H9 (cell line): ENCODE measurements around the gene GNPNAT1. TPM values are rescaled to one million over a fixed set of nuclear protein-coding genes. Genes with fewer than 3 reads are reported as not detected.

Source experiments
- DNase-seq: peaks from one replicate; pipeline ENCODE4 v3.0.0-alpha.2; 2017
- H2AFZ ChIP-seq: one replicate; pipeline ENCODE4 v1.6.1; 2013; ENCODE audit warnings: mild to moderate bottlenecking, low read length, control low read depth, moderate library complexity
- H2AK5ac ChIP-seq: 2 replicates; pipeline ENCODE4 v1.6.1; 2013; ENCODE audit warnings: low read length, control low read depth, mixed read lengths; ENCODE audit not compliant: insufficient read length
- H2BK120ac ChIP-seq: one replicate; pipeline ENCODE4 v1.6.1; 2013; ENCODE audit warnings: low read depth, mild to moderate bottlenecking, low read length, control low read depth, inconsistent platforms; ENCODE audit not compliant: poor library complexity, severe bottlenecking
- H2BK12ac ChIP-seq: 2 replicates; pipeline ENCODE4 v1.6.1; 2013; ENCODE audit warnings: low read length, control low read depth, mixed read lengths, low read depth; ENCODE audit not compliant: insufficient read length
- H2BK15ac ChIP-seq: 2 replicates; pipeline ENCODE4 v1.6.1; 2013; ENCODE audit warnings: low read depth, low read length, control low read depth
- H2BK20ac ChIP-seq: one replicate; pipeline ENCODE4 v1.6.1; 2013; ENCODE audit warnings: low read depth, mild to moderate bottlenecking, low read length, control low read depth, inconsistent platforms; ENCODE audit not compliant: poor library complexity, severe bottlenecking
- H2BK5ac ChIP-seq: 2 replicates; pipeline ENCODE4 v1.6.1; 2013; ENCODE audit warnings: low read length, control low read depth, mixed read lengths; ENCODE audit not compliant: insufficient read length
- H3K14ac ChIP-seq: 2 replicates; pipeline ENCODE4 v1.6.1; 2013; ENCODE audit warnings: low read length, control low read depth; ENCODE audit not compliant: insufficient read depth
- H3K18ac ChIP-seq: 2 replicates; pipeline ENCODE4 v1.6.1; 2013; ENCODE audit warnings: low read depth, mild to moderate bottlenecking, mixed read lengths, low read length, control low read depth; ENCODE audit not compliant: insufficient read length
- H3K23ac ChIP-seq: 2 replicates; pipeline ENCODE4 v1.6.1; 2013; ENCODE audit warnings: low read length, control low read depth, mixed read lengths, low read depth; ENCODE audit not compliant: insufficient read length
- H3K23me2 ChIP-seq: 2 replicates; pipeline ENCODE4 v1.6.1; 2013; ENCODE audit warnings: low read depth, mild to moderate bottlenecking, mixed read lengths, low read length, control low read depth; ENCODE audit not compliant: insufficient read length, poor library complexity, severe bottlenecking
- H3K27ac ChIP-seq: 2 replicates; pipeline ENCODE4 v1.5.1; 2013; ENCODE audit warnings: low read length, control low read depth, mixed read lengths, low read depth; ENCODE audit not compliant: insufficient read length
- H3K27me3 ChIP-seq: 2 replicates; pipeline ENCODE4 v1.6.1; 2013; ENCODE audit warnings: low read length, control low read depth, inconsistent platforms; ENCODE audit not compliant: insufficient read depth
- H3K4ac ChIP-seq: 2 replicates; pipeline ENCODE4 v1.6.1; 2013; ENCODE audit warnings: low read depth, mild to moderate bottlenecking, control low read depth, inconsistent platforms, low read length, moderate library complexity
- H3K4me1 ChIP-seq: 2 replicates; pipeline ENCODE4 v1.6.1; 2013; ENCODE audit warnings: low read length, control low read depth, inconsistent platforms; ENCODE audit not compliant: insufficient read depth
- H3K4me2 ChIP-seq: 2 replicates; pipeline ENCODE4 v1.6.1; 2013; ENCODE audit warnings: low read length, control low read depth, mixed read lengths; ENCODE audit not compliant: insufficient read length, insufficient read depth
- H3K56ac ChIP-seq: 2 replicates; pipeline ENCODE4 v1.6.1; 2013; ENCODE audit warnings: low read depth, mild to moderate bottlenecking, mixed read lengths, low read length, control low read depth; ENCODE audit not compliant: insufficient read length
- H3K79me1 ChIP-seq: 2 replicates; pipeline ENCODE4 v1.6.1; 2013; ENCODE audit warnings: low read depth, mild to moderate bottlenecking, moderate library complexity, low read length, control low read depth, inconsistent platforms; ENCODE audit not compliant: insufficient read depth, poor library complexity, severe bottlenecking
- H3K79me2 ChIP-seq: 2 replicates; pipeline ENCODE4 v1.6.1; 2013; ENCODE audit warnings: low read length, control low read depth, inconsistent platforms; ENCODE audit not compliant: insufficient read depth
- H3K9ac ChIP-seq: 2 replicates; pipeline ENCODE4 v1.6.1; 2013; ENCODE audit warnings: low read length, control low read depth, mixed read lengths; ENCODE audit not compliant: insufficient read length; ENCODE audit errors: extremely low read depth
- H3K9me3 ChIP-seq: one replicate; pipeline ENCODE4 v1.6.1; 2013; ENCODE audit warnings: low read depth, low read length, inconsistent platforms; ENCODE audit not compliant: control insufficient read depth
- H3T11ph ChIP-seq: one replicate; pipeline ENCODE4 v1.6.1; 2013; ENCODE audit warnings: mild to moderate bottlenecking, low read length, control low read depth, inconsistent platforms
- H4K20me1 ChIP-seq: one replicate; pipeline ENCODE4 v1.6.1; 2013; ENCODE audit not compliant: control insufficient read depth, insufficient read length, insufficient read depth
- H4K5ac ChIP-seq: 2 replicates; pipeline ENCODE4 v1.6.1; 2013; ENCODE audit warnings: low read depth, mild to moderate bottlenecking, mixed read lengths, low read length, control low read depth; ENCODE audit not compliant: insufficient read length
- H4K8ac ChIP-seq: replicated peaks from 2 replicates; pipeline ENCODE4 v1.6.1; 2013; ENCODE audit warnings: low read length, control low read depth, mixed read lengths, low read depth; ENCODE audit not compliant: insufficient read length
- H4K91ac ChIP-seq: 2 replicates; pipeline ENCODE4 v1.6.1; 2013; ENCODE audit warnings: low read depth, mild to moderate bottlenecking, moderate library complexity, mixed read lengths, low read length, control low read depth; ENCODE audit not compliant: insufficient read length
- H3K27ac Mint-ChIP-seq, 3 experiments: 2 replicates in 2 of 3; 3 replicates in 1 of 3; pipeline ENCODE4 v1.8.0; 2020 to 2021; ENCODE audit warnings: mixed read lengths in 3 of 3, mild to moderate bottlenecking in 1 of 3, moderate library complexity in 1 of 3
- H3K27me3 Mint-ChIP-seq: 2 replicates; pipeline ENCODE4 v1.8.0; 2021; ENCODE audit warnings: low read depth, mild to moderate bottlenecking, moderate library complexity, mixed read lengths
- H3K36me3 Mint-ChIP-seq, 3 experiments: 2 replicates in 2 of 3; 3 replicates in 1 of 3; pipeline ENCODE4 v1.8.0; 2020 to 2021; ENCODE audit warnings: low read depth in 3 of 3, mixed read lengths in 3 of 3; ENCODE audit not compliant: insufficient read depth in 1 of 3
- H3K4me1 Mint-ChIP-seq, 2 experiments: 2 replicates each; pipeline ENCODE4 v1.8.0; 2020; ENCODE audit warnings: mixed read lengths in 2 of 2
- H3K4me3 Mint-ChIP-seq, 2 experiments: 2 replicates in 1 of 2; 3 replicates in 1 of 2; pipeline ENCODE4 v1.8.0; 2020 to 2021; ENCODE audit warnings: mild to moderate bottlenecking in 2 of 2, mixed read lengths in 2 of 2, moderate library complexity in 1 of 2
- H3K9me3 Mint-ChIP-seq, 2 experiments: 2 replicates in 1 of 2; 3 replicates in 1 of 2; pipeline ENCODE4 v1.8.0; 2020; ENCODE audit warnings: mild to moderate bottlenecking in 2 of 2, mixed read lengths in 2 of 2, moderate library complexity in 1 of 2
- CTCF ChIP-seq: fragments of 200-600 bp; sonication (generic); conservative IDR thresholded peaks from 3 replicates; pipeline ENCODE4 v1.8.0; 2021; ENCODE audit warnings: antibody characterized with exemption, mild to moderate bottlenecking
- WGBS: extraction: QIAGEN DNeasy Blood & Tissue Kit; methylation state at CpG from one replicate; pipeline ENCODE4 v1.1.7; 2013; ENCODE audit warnings: missing lambda C conversion rate, low lambda C conversion rate, mixed read lengths; ENCODE audit not compliant: insufficient read length; ENCODE audit errors: extremely low coverage; 5-methylcytosine and 5-hydroxymethylcytosine counted together
- total RNA-seq: library from RNA; stranded (reverse); gene quantifications from 2 replicates; pipeline ENCODE4 v1.2.1, GENCODE V29; 2021

The GNPNAT1 gene
- total RNA-seq, 1 experiment from 2014 or later: 49.0 TPM

- H3K27ac Mint-ChIP-seq: no peak overlapping the region
- Histone ChIP-seq H3K4ac (no peak overlapping the region), H3K9me3 (no peaks in the 10 kb centered on the region), H3K27me3 (no peaks in the 10 kb centered on the region), H2BK5ac (no peak overlapping the region), H3K79me2 (no peaks in the 10 kb centered on the region; the same call in 1 of the 2 replicates), H2AFZ (no peak overlapping the region), H3T11ph (no peak overlapping the region), H2BK12ac (no peak overlapping the region), H3K18ac (no peak overlapping the region), H3K14ac (no peak overlapping the region), H4K8ac (no peak overlapping the region), H3K27ac (no peak overlapping the region), H3K23me2 (no peaks in the 10 kb centered on the region), H2BK120ac (no peak overlapping the region), H2BK15ac (no peak overlapping the region), H4K5ac (no peak overlapping the region), H3K79me1 (no peaks in the 10 kb centered on the region), H3K4me1 (no peaks in the 10 kb centered on the region), H2BK20ac (no peak overlapping the region), H3K4me2 (no peak overlapping the region), H3K9ac (no peak overlapping the region), H3K56ac (no peak overlapping the region), H4K91ac (no peak overlapping the region), H4K20me1 (no peaks in the 10 kb centered on the region), H2AK5ac (no peak overlapping the region), H3K23ac (no peak overlapping the region)
- DNase-seq: no peak
- WGBS: no CpG with 5 or more reads among the region's 1 CpG
- TF ChIP-seq CTCF: no peak
- H3K36me3 Mint-ChIP-seq: peaks cover 0 to 32% (median 11%) of the 10 kb centered on the region in 3 experiments; a peak in 5 of 7 replicates
- H3K9me3 Mint-ChIP-seq: no peaks in the 10 kb centered on the region
- no peaks in the 10 kb centered on the region for H3K4me1 Mint-ChIP-seq
- H3K27me3 Mint-ChIP-seq: no peaks in the 10 kb centered on the region
- no peak overlapping the region for H3K4me3 Mint-ChIP-seq
These were observed 8.2 kb downstream of the GNPNAT1 start for GRCh38 chr14:52783206-52783605.
